ENCODE measurements around the gene VIT. TPM values are rescaled to one million over a fixed set of nuclear protein-coding genes. Genes with fewer than 3 reads are reported as not detected.

Gene VIT
- total RNA-seq, 1 experiment from 2014 or later: 2.7 TPM

- no peak for DNase-seq (ENCODE audit: extremely low read depth, low read depth)
Observed at GRCh38 chr2:36708041-36708741, 11.7 kb downstream of the VIT start.

- DNase-seq (ENCODE audit: extremely low read depth, low read depth): no peak
Observed at GRCh38 chr2:36710858-36711515, 14.5 kb downstream of the VIT start.

- no peak for DNase-seq (ENCODE audit: extremely low read depth, low read depth)
Observed at GRCh38 chr2:36711741-36712314, 15.3 kb downstream of the VIT start.

- no peak for DNase-seq (ENCODE audit: extremely low read depth, low read depth)
Observed at GRCh38 chr2:36713310-36713709, 16.8 kb downstream of the VIT start.

- DNase-seq (ENCODE audit: extremely low read depth, low read depth): no peak
Observed at GRCh38 chr2:36716111-36716510, 19.6 kb downstream of the VIT start.

GRCh38 chr2:36717603-36718266 is 21.2 kb downstream of the VIT start:
- no peak for DNase-seq (ENCODE audit: extremely low read depth, low read depth)

- no peak for DNase-seq (ENCODE audit: extremely low read depth, low read depth)
Observed at GRCh38 chr2:36727550-36727949, 31.0 kb downstream of the VIT start.

GRCh38 chr2:36729067-36729466 is 32.6 kb downstream of the VIT start:
- no peak for DNase-seq (ENCODE audit: extremely low read depth, low read depth)

GRCh38 chr2:36731941-36732672 is 35.6 kb downstream of the VIT start:
- DNase-seq (ENCODE audit: extremely low read depth, low read depth): no peak

- DNase-seq (ENCODE audit: extremely low read depth, low read depth): no peak
Observed at GRCh38 chr2:36732673-36733036, 36.1 kb downstream of the VIT start.

- DNase-seq (ENCODE audit: extremely low read depth, low read depth): no peak
Observed at GRCh38 chr2:36733215-36733614, 36.7 kb downstream of the VIT start.

- no peak for DNase-seq (ENCODE audit: extremely low read depth, low read depth)
Observed at GRCh38 chr2:36734304-36734703, 37.8 kb downstream of the VIT start.

- DNase-seq (ENCODE audit: extremely low read depth, low read depth): no peak
Observed at GRCh38 chr2:36737131-36737750, 40.7 kb downstream of the VIT start.

GRCh38 chr2:36740061-36740460 is 43.6 kb downstream of the VIT start:
- no peak for DNase-seq (ENCODE audit: extremely low read depth, low read depth)

GRCh38 chr2:36741188-36741837 is 44.8 kb downstream of the VIT start:
- DNase-seq (ENCODE audit: extremely low read depth, low read depth): no peak

GRCh38 chr2:36743954-36744353 is 47.4 kb downstream of the VIT start:
- DNase-seq (ENCODE audit: extremely low read depth, low read depth): no peak

- no peak for DNase-seq (ENCODE audit: extremely low read depth, low read depth)
Observed at GRCh38 chr2:36748166-36748565, 51.7 kb downstream of the VIT start.

GRCh38 chr2:36750101-36750500 is 53.6 kb downstream of the VIT start:
- DNase-seq (ENCODE audit: extremely low read depth, low read depth): no peak

- no peak for DNase-seq (ENCODE audit: extremely low read depth, low read depth)
Observed at GRCh38 chr2:36753706-36754221, 57.3 kb downstream of the VIT start.

GRCh38 chr2:36754578-36754977 is 58.1 kb downstream of the VIT start:
- DNase-seq (ENCODE audit: extremely low read depth, low read depth): no peak

All from NCI-H460 (cell line).